Fibroblast of pulmonary artery (primary cell): Measurements from ENCODE around the gene CCDC177.
A peak's percentile ranks its signal among the peaks of the same experiment; 100 is the strongest.

Experiments used
- DNase-seq: peaks from one replicate; pipeline ENCODE4 v3.0.0-alpha.2; 2010; ENCODE audit warnings: low read depth
- H3K4me3 ChIP-seq: replicated peaks from 2 replicates; pipeline ENCODE4 v1.5.1; 2011; ENCODE audit warnings: low read depth, mild to moderate bottlenecking, control low read depth, low read length, moderate library complexity
- TF ChIP-seq, protein P1 (sequence below): IDR thresholded peaks from 2 replicates; pipeline ENCODE4 v1.5.1; 2011; ENCODE audit warnings: mild to moderate bottlenecking, control low read depth, low read length, inconsistent platforms; ENCODE audit errors: missing control alignments

The CCDC177 gene

DNA sequence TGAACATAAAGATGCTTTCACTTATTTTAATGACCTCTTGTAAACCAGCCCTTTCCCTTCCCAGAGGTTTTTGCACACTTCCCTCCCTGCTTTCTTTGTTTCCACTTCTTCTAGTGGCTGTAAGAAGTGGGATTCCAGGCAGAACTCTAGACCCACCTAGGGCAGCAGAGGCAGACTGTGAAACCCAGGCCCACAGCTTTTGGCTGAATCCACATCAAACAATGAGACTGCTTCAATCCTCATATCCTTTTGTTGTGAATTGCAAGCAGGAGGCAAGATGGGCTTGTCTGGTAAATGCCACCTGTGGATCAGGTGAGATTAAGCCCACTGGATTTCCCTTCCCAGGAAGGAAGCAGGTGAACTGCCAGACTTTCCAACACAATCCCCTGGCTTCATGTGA, 12.8 kb downstream of the CCDC177 start:
- TF ChIP-seq, protein P1, sequence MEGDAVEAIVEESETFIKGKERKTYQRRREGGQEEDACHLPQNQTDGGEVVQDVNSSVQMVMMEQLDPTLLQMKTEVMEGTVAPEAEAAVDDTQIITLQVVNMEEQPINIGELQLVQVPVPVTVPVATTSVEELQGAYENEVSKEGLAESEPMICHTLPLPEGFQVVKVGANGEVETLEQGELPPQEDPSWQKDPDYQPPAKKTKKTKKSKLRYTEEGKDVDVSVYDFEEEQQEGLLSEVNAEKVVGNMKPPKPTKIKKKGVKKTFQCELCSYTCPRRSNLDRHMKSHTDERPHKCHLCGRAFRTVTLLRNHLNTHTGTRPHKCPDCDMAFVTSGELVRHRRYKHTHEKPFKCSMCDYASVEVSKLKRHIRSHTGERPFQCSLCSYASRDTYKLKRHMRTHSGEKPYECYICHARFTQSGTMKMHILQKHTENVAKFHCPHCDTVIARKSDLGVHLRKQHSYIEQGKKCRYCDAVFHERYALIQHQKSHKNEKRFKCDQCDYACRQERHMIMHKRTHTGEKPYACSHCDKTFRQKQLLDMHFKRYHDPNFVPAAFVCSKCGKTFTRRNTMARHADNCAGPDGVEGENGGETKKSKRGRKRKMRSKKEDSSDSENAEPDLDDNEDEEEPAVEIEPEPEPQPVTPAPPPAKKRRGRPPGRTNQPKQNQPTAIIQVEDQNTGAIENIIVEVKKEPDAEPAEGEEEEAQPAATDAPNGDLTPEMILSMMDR: no peak
- H3K4me3 ChIP-seq: no peak overlapping the region
- DNase-seq: no peak

DNA sequence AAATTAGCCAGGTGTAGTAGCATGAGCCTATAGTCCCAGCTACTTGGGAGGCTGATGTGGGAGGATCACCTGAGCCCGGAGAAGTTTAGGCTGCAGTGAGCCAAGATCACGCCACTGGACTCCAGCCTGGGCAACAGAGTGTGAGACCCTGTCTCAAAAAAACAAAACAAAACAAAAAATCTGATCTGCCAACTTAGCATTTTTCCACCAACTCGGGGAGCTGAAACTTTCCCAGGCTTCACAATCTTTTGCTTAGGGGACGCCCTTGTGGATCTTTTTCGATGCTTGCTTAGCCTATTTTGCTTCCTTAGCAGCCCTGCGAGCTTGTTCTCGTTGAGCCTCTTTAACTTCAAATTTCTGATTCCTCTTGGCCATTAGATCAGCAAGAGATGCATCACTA, 13.8 kb downstream of the CCDC177 start:
- TF ChIP-seq, protein P1: no peak
- H3K4me3 ChIP-seq: no peak overlapping the region
- DNase-seq: no peak

DNA sequence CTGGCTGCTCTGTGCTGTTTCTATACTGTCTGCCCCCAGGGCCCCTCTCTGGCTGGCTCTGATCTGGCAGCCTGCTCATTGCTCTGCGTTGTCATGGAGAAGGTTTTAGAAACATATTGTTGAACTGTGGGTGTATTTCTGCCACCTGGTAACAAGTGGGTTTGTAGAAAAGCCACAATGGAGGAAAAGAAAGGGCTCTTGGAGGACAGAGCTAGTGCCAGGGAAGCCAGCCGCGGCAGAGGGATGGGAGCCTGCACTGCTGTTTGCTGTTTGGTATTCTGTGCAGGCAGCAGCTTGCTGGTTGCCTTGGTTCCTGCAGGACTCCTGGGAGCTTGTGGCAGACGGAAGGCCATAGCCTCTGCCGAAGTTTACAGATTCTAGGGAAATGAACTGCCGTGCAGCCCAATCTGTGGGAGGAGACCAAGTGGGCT, 15.1 kb downstream of the CCDC177 start:
- no peak for DNase-seq
- H3K4me3 ChIP-seq: no peak overlapping the region
- TF ChIP-seq, protein P1: no peak

DNA sequence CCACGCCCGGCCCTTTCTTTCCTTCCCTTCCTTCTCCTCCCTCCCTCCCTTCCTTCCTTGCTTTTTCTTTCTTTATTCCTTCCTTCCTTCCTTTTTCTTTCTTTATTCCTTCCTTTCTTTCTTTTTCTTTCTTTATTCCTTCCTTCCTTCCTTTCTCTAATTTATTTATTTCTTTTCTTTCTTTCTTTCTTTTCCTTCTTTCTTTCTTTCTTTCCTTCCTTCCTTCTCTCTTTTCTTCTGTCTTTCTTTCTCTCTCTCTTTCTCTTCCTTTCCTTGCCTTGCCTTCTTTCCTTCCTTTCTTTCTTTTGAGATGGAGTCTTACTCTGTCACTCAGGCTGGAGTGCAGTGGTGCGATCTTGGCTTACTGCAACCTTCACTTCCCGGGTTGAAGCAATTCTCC, 15.9 kb downstream of the CCDC177 start:
- no peak for DNase-seq

DNA sequence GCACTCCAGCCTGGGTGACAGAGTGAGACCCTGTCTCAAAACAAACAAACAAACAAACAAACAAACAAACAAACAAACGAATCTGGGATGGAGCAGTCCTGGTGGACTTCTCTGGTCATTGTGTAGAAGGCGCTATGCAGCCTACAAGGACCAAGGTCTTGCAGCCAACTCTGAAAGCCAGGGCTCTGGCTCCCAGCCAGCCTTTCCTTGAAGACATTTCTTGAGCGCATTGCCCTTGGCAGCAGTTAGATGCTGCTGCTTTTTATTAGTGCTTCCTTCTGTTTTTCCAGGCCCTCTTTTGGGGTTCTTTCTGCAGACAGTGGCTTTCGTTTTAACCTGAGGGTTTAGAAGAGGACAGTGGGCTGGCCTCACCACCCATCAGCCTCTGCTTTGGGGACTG, 20.2 kb downstream of the CCDC177 start:
- TF ChIP-seq, protein P1: no peak
- DNase-seq: no peak
- H3K4me3 ChIP-seq: no peak overlapping the region

More for the DNA sequence above, 15.9 kb downstream of the CCDC177 start:
- TF ChIP-seq, protein P1: no peak
- H3K4me3 ChIP-seq: no peak overlapping the region

DNA sequence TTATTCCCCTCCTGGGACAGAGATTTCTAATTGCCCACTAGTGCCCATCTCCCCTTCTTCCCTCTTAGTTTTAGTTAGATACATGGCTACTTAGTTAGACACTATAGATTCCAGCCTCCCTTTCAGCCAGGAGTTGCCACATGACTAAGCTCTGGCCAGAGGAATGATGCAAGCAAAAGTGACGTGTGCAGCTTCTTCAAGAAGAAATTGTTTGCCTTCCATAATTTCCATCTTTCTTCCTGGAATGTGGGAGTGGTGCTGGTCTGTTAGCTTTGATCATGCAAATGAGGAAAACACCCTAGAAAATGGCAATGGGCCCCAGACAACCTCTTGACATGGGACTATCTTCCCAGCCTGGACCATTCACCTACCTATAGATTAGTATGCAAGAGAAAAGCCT, 21.4 kb downstream of the CCDC177 start:
- H3K4me3 ChIP-seq: no peak overlapping the region
- peak; percentile 92 for DNase-seq
- TF ChIP-seq, protein P1: no peak

DNA sequence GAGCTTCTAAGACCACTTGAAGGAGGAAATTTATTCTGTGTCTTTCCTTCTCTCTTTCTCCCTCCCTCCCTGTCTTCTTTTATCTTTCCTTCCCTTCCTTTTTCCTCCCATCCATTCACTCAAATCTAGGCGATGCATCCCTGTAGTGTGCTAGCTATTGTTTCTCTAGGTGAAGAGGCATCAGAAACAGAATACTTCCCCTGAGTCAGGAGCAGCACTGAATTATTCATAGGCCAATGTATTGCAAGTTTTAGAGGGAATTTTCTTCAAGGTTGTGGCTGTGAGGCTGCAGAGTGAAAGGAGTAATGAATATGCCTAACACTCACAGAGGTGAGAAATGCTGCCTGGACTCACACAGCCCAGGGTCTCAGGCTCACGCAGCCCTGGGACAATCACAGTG, 23.2 kb downstream of the CCDC177 start:
- DNase-seq: no peak
- H3K4me3 ChIP-seq: no peak overlapping the region
- TF ChIP-seq, protein P1: no peak
